GM12878 (cell line): ENCODE results near the gene TMEM132C. TPM values are rescaled to one million over a fixed set of nuclear protein-coding genes. Genes with fewer than 3 reads are reported as not detected.

Source experiments
- ATAC-seq: fragments of 200-7000 bp; cut with Tn5 transposase; 3 replicates; pipeline ENCODE4 v1.9.1; 2020; ENCODE audit warnings: mild to moderate bottlenecking, moderate library complexity
- BruUV-seq: library from RNA; stranded (reverse); fragments of 400-500 nt; replicated peaks from 2 replicates; lab custom pipeline; 2021; lab: Mats Ljungman, UMichigan
- CTCF ChIA-PET: fragments of 300-600 bp; sonication (Branson Sonifier 250); formaldehyde crosslinking; extraction: SDS; loops from one replicate; lab custom pipeline; 2021; ENCODE audit warnings: inconsistent platforms; lab: Yijun Ruan, JAX
- POLR2A ChIA-PET: fragments of 350-600 bp; formaldehyde crosslinking; extraction: SDS; loops from one replicate; lab custom pipeline; 2021; ENCODE audit warnings: inconsistent platforms; lab: Charles Lee
- RAD21 ChIA-PET: fragments of 300-600 bp; sonication (Branson Sonifier 250); formaldehyde crosslinking; loops from one replicate; lab custom pipeline; 2023; ENCODE audit warnings: antibody characterized with exemption; ENCODE audit not compliant: unreplicated experiment; lab: Charles Lee
- SMC1A ChIA-PET: fragments of 300-600 bp; sonication (Branson Sonifier 250); formaldehyde crosslinking; loops from one replicate; lab custom pipeline; 2023; ENCODE audit not compliant: unreplicated experiment, uncharacterized antibody; lab: Charles Lee
- DNase-seq: peaks from one replicate; pipeline ENCODE4 v3.0.0-alpha.2; 2011; ENCODE audit warnings: low read depth, low spot score
- FAIRE-seq: peaks from 3 replicates; lab custom pipeline; 2011; peaks lifted over from hg19 to GRCh38; lab: Jason Lieb, UNC
- H2AFZ ChIP-seq: 2 replicates; pipeline ENCODE4 v1.6.0; 2011; ENCODE audit warnings: low read depth, low read length, control low read depth; ENCODE audit not compliant: control insufficient read depth
- H3K27ac ChIP-seq: 2 replicates; pipeline ENCODE4 v1.5.1; 2011; ENCODE audit warnings: control low read depth; ENCODE audit not compliant: control insufficient read depth, insufficient read depth
- H3K27me3 ChIP-seq, 2 experiments: replicated peaks in 1 of 2; 2 replicates each; pipeline versions ENCODE4 v1.6.0 to v1.6.1; 2011; ENCODE audit warnings: low read length in 1 of 2; ENCODE audit not compliant: control insufficient read depth in 2 of 2, insufficient read depth in 2 of 2
- H3K36me3 ChIP-seq, 2 experiments: 2 replicates each; pipeline ENCODE4 v1.5.1; 2011; ENCODE audit warnings: low read length in 1 of 2; ENCODE audit not compliant: control insufficient read depth in 2 of 2, insufficient read depth in 2 of 2
- H3K4me1 ChIP-seq: 2 replicates; pipeline ENCODE4 v1.6.1; 2011; ENCODE audit warnings: mild to moderate bottlenecking, low read length, moderate library complexity, mixed read lengths; ENCODE audit not compliant: control insufficient read depth, insufficient read depth
- H3K4me2 ChIP-seq: 2 replicates; pipeline ENCODE4 v1.6.0; 2011; ENCODE audit warnings: control low read depth; ENCODE audit not compliant: control insufficient read depth, insufficient read depth
- H3K4me3 ChIP-seq: fragments of 200-600 bp; sonication (generic); 2 replicates; pipeline ENCODE4 v1.5.1; 2016
- H3K79me2 ChIP-seq: 2 replicates; pipeline ENCODE4 v1.6.0; 2011; ENCODE audit warnings: low read length; ENCODE audit not compliant: control insufficient read depth, insufficient read depth
- H3K9ac ChIP-seq: 2 replicates; pipeline ENCODE4 v1.8.0; 2011; ENCODE audit warnings: low read length, control low read depth, mixed read lengths; ENCODE audit not compliant: control insufficient read depth, insufficient read depth
- H3K9me3 ChIP-seq: replicated peaks from 3 replicates; pipeline ENCODE4 v1.5.1; 2011; ENCODE audit warnings: mild to moderate bottlenecking, low read length; ENCODE audit not compliant: control insufficient read depth, insufficient read depth
- H4K20me1 ChIP-seq: 2 replicates; pipeline ENCODE4 v1.6.0; 2011; ENCODE audit not compliant: control insufficient read depth, insufficient read depth
- CBX3 ChIP-seq: fragments of 200-600 bp; sonication (generic); IDR thresholded peaks from 2 replicates; pipeline ENCODE4 v1.6.1; 2016; ENCODE audit warnings: low read depth, borderline replicate concordance
- GABPA ChIP-seq: IDR thresholded peaks from 2 replicates; pipeline ENCODE4 v1.6.1; 2014; ENCODE audit warnings: antibody characterized with exemption, low read depth, mild to moderate bottlenecking, inconsistent platforms
- IRF5 ChIP-seq: fragments of 450-650 bp; IDR thresholded peaks from 2 replicates; pipeline ENCODE4 v1.6.1; 2017; ENCODE audit warnings: borderline replicate concordance
- MLLT1 ChIP-seq: fragments of 450-650 bp; IDR thresholded peaks from 2 replicates; pipeline ENCODE4 v1.6.1; 2016; ENCODE audit warnings: mild to moderate bottlenecking
- REST ChIP-seq: IDR thresholded peaks from 2 replicates; pipeline ENCODE4 v1.6.1; 2012; ENCODE audit warnings: mild to moderate bottlenecking, low read depth, low read length
- USF1 ChIP-seq: IDR thresholded peaks from 2 replicates; pipeline ENCODE4 v1.6.1; 2011; ENCODE audit warnings: borderline replicate concordance, low read depth, mild to moderate bottlenecking, moderate library complexity, mixed read lengths, low read length; ENCODE audit not compliant: insufficient read depth; ENCODE audit errors: extremely low read length
- WGBS: methylation state at CpG from one replicate; pipeline ENCODE4 v1.1.6; 2016; ENCODE audit warnings: low lambda C conversion rate; ENCODE audit not compliant: insufficient replicate concordance, insufficient coverage; ENCODE audit errors: missing lambda C conversion rate; 5-methylcytosine and 5-hydroxymethylcytosine counted together
- in situ Hi-C: fragments of 300-500 bp; cut with MboI; formaldehyde crosslinking; loops from 9 replicates; pipeline ENCODE4 v1.14.3; 2018; ENCODE audit warnings: mixed read lengths
- intact Hi-C: fragments of 100-400 bp; cut with micrococcal nuclease; formaldehyde crosslinking; loops from one replicate; pipeline ENCODE4 v1.14.2; 2022; ENCODE audit not compliant: unreplicated experiment
- polyA plus RNA-seq, 11 experiments: library from polyadenylated mRNA; depleted of rRNA in 4 of 11; unstranded in 6 of 11; stranded (reverse) in 5 of 11; fragments of >200 nt; fragmentation: Nextera tagmentation in 4 of 11; fragmentation: Illumina TruSeq in 1 of 11; extraction: Ambion mirVana in 4 of 11; extraction: Trizol in 1 of 11; gene quantifications; 1 replicate in 1 of 11; 2 replicates in 10 of 11; pipeline versions ENCODE4 v1.2.1 to v1.2.3, GENCODE V29; 2011 to 2016; ENCODE audit warnings: inconsistent platforms in 2 of 11, missing spikeins in 2 of 11, low read depth in 1 of 11
- total RNA-seq, 4 experiments: library from RNA; depleted of rRNA in 3 of 4; stranded (reverse); fragments of >200 nt in 3 of 4; fragmentation: Illumina TruSeq in 1 of 4; extraction: Trizol in 1 of 4; gene quantifications; 2 replicates each; pipeline versions ENCODE4 v1.2.1 to v1.2.3, GENCODE V29; 2013 to 2021
- TF ChIP-seq, protein P1 (sequence below): fragments of 150-350 bp; IDR thresholded peaks from 2 replicates; pipeline ENCODE4 v1.6.1; 2016; ENCODE audit warnings: low read depth, low read length
- TF ChIP-seq, protein P2 (sequence below): fragments of 450-650 bp; IDR thresholded peaks from 2 replicates; pipeline ENCODE4 v1.6.1; 2016; ENCODE audit warnings: mild to moderate bottlenecking, moderate library complexity, borderline replicate concordance

The TMEM132C gene
- total and polyA plus RNA-seq, 10 of the 15 experiments (the other 5 are each of a cell fraction or from before 2014, with no cell fraction given), result not detected

DNA sequence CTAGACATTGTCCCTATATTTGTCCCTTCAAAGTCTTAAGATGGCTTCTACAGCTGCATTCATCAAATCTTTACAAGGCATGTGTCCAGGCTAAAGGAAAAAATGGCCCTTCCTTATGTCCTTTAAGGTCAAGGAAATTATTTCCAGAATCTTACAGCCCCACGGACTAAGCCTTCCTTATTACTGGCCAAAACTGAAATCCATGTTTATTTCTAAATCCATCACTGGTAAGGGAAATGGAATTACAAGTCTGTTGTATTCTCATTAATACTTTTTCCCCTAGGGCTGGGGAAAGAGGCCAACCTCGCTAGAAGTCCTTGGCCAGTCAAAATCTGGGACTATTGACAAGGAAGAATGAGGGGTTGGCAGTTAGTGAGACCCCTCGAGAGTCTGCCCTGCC is 252.5 kb downstream of the TMEM132C start:
- in situ Hi-C loops, result no loop called here
- DNase-seq, result no peak
- H3K27me3 ChIP-seq, result no peaks in the 10 kb centered on the region
- POLR2A ChIA-PET, result no interaction called here
- FAIRE-seq, result no peak
- no TSS peak for BruUV-seq
- H3K27ac ChIP-seq, result no peak overlapping the region
- no peak overlapping the region for H2AFZ ChIP-seq
- CTCF ChIA-PET, result no interaction called here
- no peaks in the 10 kb centered on the region for H4K20me1 ChIP-seq
- SMC1A ChIA-PET, result no interaction called here
- no peaks in the 10 kb centered on the region for H3K4me1 ChIP-seq
- H3K36me3 ChIP-seq, result no peaks in the 10 kb centered on the region
- intact Hi-C loops, result no loop called here
- no peak overlapping the region for H3K4me3 ChIP-seq
- H3K9ac ChIP-seq, result no peak overlapping the region
- no peaks in the 10 kb centered on the region for H3K79me2 ChIP-seq
- H3K4me2 ChIP-seq, result no peak overlapping the region
- RAD21 ChIA-PET, result no interaction called here
- 2% methylated on average over 3 of the region's 3 CpGs for WGBS
- H3K9me3 ChIP-seq, result no peaks in the 10 kb centered on the region; the same call in 2 of the 3 replicates
- ATAC-seq, result no peak
- TF ChIP-seq USF1 (no peak), IRF5 (no peak), REST (no peak), GABPA (no peak), CBX3 (no peak), MLLT1 (no peak)
- TF ChIP-seq, protein P1, sequence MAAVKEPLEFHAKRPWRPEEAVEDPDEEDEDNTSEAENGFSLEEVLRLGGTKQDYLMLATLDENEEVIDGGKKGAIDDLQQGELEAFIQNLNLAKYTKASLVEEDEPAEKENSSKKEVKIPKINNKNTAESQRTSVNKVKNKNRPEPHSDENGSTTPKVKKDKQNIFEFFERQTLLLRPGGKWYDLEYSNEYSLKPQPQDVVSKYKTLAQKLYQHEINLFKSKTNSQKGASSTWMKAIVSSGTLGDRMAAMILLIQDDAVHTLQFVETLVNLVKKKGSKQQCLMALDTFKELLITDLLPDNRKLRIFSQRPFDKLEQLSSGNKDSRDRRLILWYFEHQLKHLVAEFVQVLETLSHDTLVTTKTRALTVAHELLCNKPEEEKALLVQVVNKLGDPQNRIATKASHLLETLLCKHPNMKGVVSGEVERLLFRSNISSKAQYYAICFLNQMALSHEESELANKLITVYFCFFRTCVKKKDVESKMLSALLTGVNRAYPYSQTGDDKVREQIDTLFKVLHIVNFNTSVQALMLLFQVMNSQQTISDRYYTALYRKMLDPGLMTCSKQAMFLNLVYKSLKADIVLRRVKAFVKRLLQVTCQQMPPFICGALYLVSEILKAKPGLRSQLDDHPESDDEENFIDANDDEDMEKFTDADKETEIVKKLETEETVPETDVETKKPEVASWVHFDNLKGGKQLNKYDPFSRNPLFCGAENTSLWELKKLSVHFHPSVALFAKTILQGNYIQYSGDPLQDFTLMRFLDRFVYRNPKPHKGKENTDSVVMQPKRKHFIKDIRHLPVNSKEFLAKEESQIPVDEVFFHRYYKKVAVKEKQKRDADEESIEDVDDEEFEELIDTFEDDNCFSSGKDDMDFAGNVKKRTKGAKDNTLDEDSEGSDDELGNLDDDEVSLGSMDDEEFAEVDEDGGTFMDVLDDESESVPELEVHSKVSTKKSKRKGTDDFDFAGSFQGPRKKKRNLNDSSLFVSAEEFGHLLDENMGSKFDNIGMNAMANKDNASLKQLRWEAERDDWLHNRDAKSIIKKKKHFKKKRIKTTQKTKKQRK, result no peak
- TF ChIP-seq, protein P2, sequence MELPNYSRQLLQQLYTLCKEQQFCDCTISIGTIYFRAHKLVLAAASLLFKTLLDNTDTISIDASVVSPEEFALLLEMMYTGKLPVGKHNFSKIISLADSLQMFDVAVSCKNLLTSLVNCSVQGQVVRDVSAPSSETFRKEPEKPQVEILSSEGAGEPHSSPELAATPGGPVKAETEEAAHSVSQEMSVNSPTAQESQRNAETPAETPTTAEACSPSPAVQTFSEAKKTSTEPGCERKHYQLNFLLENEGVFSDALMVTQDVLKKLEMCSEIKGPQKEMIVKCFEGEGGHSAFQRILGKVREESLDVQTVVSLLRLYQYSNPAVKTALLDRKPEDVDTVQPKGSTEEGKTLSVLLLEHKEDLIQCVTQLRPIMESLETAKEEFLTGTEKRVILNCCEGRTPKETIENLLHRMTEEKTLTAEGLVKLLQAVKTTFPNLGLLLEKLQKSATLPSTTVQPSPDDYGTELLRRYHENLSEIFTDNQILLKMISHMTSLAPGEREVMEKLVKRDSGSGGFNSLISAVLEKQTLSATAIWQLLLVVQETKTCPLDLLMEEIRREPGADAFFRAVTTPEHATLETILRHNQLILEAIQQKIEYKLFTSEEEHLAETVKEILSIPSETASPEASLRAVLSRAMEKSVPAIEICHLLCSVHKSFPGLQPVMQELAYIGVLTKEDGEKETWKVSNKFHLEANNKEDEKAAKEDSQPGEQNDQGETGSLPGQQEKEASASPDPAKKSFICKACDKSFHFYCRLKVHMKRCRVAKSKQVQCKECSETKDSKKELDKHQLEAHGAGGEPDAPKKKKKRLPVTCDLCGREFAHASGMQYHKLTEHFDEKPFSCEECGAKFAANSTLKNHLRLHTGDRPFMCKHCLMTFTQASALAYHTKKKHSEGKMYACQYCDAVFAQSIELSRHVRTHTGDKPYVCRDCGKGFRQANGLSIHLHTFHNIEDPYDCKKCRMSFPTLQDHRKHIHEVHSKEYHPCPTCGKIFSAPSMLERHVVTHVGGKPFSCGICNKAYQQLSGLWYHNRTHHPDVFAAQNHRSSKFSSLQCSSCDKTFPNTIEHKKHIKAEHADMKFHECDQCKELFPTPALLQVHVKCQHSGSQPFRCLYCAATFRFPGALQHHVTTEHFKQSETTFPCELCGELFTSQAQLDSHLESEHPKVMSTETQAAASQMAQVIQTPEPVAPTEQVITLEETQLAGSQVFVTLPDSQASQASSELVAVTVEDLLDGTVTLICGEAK, result no peak
